ENCODE measurements around the gene LGALS1. TPM values are rescaled to one million over a fixed set of nuclear protein-coding genes. Genes with fewer than 3 reads are reported as not detected.

Gene LGALS1
- total and polyA plus RNA-seq, 4 donors, result 35.6 to 138 (median 91.6) TPM

- Histone ChIP-seq H3K4me1 (ENCODE audit: control insufficient read depth in 4 of 4, insufficient read depth in 4 of 4, low read length in 3 of 4) (peaks cover 6 to 28% (median 24%) of the 10 kb centered on the region in 4 donors), H3K9ac (ENCODE audit: low read depth in 1 of 2, low read length in 2 of 2) (no peak overlapping the region), H3K4me3 (ENCODE audit: low read depth in 1 of 3, low read length in 3 of 3) (no peak overlapping the region), H3K27me3 (ENCODE audit: control insufficient read depth in 4 of 4, insufficient read depth in 4 of 4, low read length in 3 of 4) (no peaks in the 10 kb centered on the region), H3K36me3 (ENCODE audit: control insufficient read depth in 4 of 4, insufficient read depth in 3 of 4, low read depth in 1 of 4, low read length in 3 of 4) (peaks cover 2 to 16% (median 4%) of the 10 kb centered on the region in 4 donors), H3K27ac (ENCODE audit: low read depth in 1 of 2, low read length in 2 of 2) (no peak overlapping the region), H3K9me3 (ENCODE audit: control insufficient read depth in 4 of 4, low read length in 3 of 4) (no peaks in the 10 kb centered on the region)
- TF ChIP-seq JUND (IDR thresholded peaks at IDR 0.05) (no peak), RXRA (IDR thresholded peaks at IDR 0.05) (no peak), TAF1 (conservative IDR thresholded peaks at IDR 0.05) (no peak), HNF4G (IDR thresholded peaks at IDR 0.05) (no peak), SP1 (IDR thresholded peaks at IDR 0.05) (no peak), EGR1 (IDR thresholded peaks at IDR 0.05; ENCODE audit: low read depth in 2 of 2) (no peak)
- WGBS, result 96% methylated on average over 24 of the region's 24 CpGs
- DNase-seq (ENCODE audit: low spot score), result no peak
Observed at GRCh38 chr22:37665487-37665886, 9.9 kb upstream of the LGALS1 start.

GRCh38 chr22:37669586-37669985, 5.8 kb upstream of the LGALS1 start:
- no peak for TF ChIP-seq HNF4G (IDR thresholded peaks at IDR 0.05)
- no peak for TF ChIP-seq REST (IDR thresholded peaks at IDR 0.05)
- no peak for TF ChIP-seq TAF1 (conservative IDR thresholded peaks at IDR 0.05)
- no peak for TF ChIP-seq ZBTB33 (IDR thresholded peaks at IDR 0.05)
- TF ChIP-seq RXRA (IDR thresholded peaks at IDR 0.05), result no peak
- TF ChIP-seq FOXA1 (IDR thresholded peaks at IDR 0.05), result no peak
- TF ChIP-seq HNF4A (conservative IDR thresholded peaks at IDR 0.05), result no peak
- no peak for TF ChIP-seq FOXA2 (IDR thresholded peaks at IDR 0.05)
- no peak for TF ChIP-seq JUND (IDR thresholded peaks at IDR 0.05)
- no peak overlapping the region for H3K27ac ChIP-seq (ENCODE audit: low read depth in 1 of 2, low read length in 2 of 2)
- WGBS, result 72% methylated on average over 6 of the region's 6 CpGs

GRCh38 chr22:37672206-37672919, 3.1 kb upstream of the LGALS1 start:
- Histone ChIP-seq H3K4me3 (ENCODE audit: low read depth in 1 of 3, low read length in 3 of 3) (no peak overlapping the region), H3K9ac (ENCODE audit: low read depth in 1 of 2, low read length in 2 of 2) (no peak overlapping the region), H3K27ac (ENCODE audit: low read depth in 1 of 2, low read length in 2 of 2) (no peak overlapping the region), H3K9me3 (ENCODE audit: control insufficient read depth in 4 of 4, low read length in 3 of 4) (no peaks in the 10 kb centered on the region), H3K27me3 (ENCODE audit: control insufficient read depth in 4 of 4, insufficient read depth in 4 of 4, low read length in 3 of 4) (no peaks in the 10 kb centered on the region), H3K4me1 (ENCODE audit: control insufficient read depth in 4 of 4, insufficient read depth in 4 of 4, low read length in 3 of 4) (peaks cover 10 to 27% (median 22%) of the 10 kb centered on the region in 4 donors), H3K36me3 (ENCODE audit: control insufficient read depth in 4 of 4, insufficient read depth in 3 of 4, low read depth in 1 of 4, low read length in 3 of 4) (peaks cover 0 to 3% (median 1%) of the 10 kb centered on the region in 4 donors)
- no peak for DNase-seq (ENCODE audit: low spot score)
- 79% methylated on average over 15 of the region's 15 CpGs for WGBS
- TF ChIP-seq ATF3 (IDR thresholded peaks at IDR 0.05), result no peak
- TF ChIP-seq REST (IDR thresholded peaks at IDR 0.05), result no peak
- no peak for TF ChIP-seq MAX (IDR thresholded peaks at IDR 0.05)
- TF ChIP-seq TAF1 (conservative IDR thresholded peaks at IDR 0.05), result no peak
- TF ChIP-seq GABPA (IDR thresholded peaks at IDR 0.05 in 1 of 2, conservative IDR thresholded peaks at IDR 0.05 in 1 of 2), result no peak
- no peak for TF ChIP-seq ZBTB33 (IDR thresholded peaks at IDR 0.05)
- no peak for TF ChIP-seq FOXA2 (IDR thresholded peaks at IDR 0.05)
- no peak for TF ChIP-seq HNF4A (conservative IDR thresholded peaks at IDR 0.05)

More at GRCh38 chr22:37669586-37669985, 5.8 kb upstream of the LGALS1 start:
- DNase-seq (ENCODE audit: low spot score), result no peak
- H3K9me3 ChIP-seq (ENCODE audit: control insufficient read depth in 4 of 4, low read length in 3 of 4), result no peaks in the 10 kb centered on the region
- H3K27me3 ChIP-seq (ENCODE audit: control insufficient read depth in 4 of 4, insufficient read depth in 4 of 4, low read length in 3 of 4), result no peaks in the 10 kb centered on the region
- no peak overlapping the region for H3K4me3 ChIP-seq (ENCODE audit: low read depth in 1 of 3, low read length in 3 of 3)
- peaks cover 0 to 4% (median 3%) of the 10 kb centered on the region in 4 donors for H3K4me1 ChIP-seq (ENCODE audit: control insufficient read depth in 4 of 4, insufficient read depth in 4 of 4, low read length in 3 of 4)
- H3K9ac ChIP-seq (ENCODE audit: low read depth in 1 of 2, low read length in 2 of 2), result no peak overlapping the region
- H3K36me3 ChIP-seq (ENCODE audit: control insufficient read depth in 4 of 4, insufficient read depth in 3 of 4, low read depth in 1 of 4, low read length in 3 of 4), result peaks cover 0 to 16% (median 4%) of the 10 kb centered on the region in 4 donors
